HAP-1 (cell line): ENCODE measurements around the gene PDCD1LG2.
A peak's percentile ranks its signal among the peaks of the same experiment; 100 is the strongest.

Experiments
- DNase-seq, 2 experiments: peaks; one replicate each; pipeline ENCODE4 v3.0.0-alpha.2; 2016 to 2020; ENCODE audit warnings: low spot score in 2 of 2
- H3K27me3 ChIP-seq: fragments of 250-450 bp; sonication (Bioruptor Pico); 2 replicates; pipeline ENCODE4 v1.5.1; 2020; ENCODE audit warnings: low read depth, mild to moderate bottlenecking, moderate library complexity
- H3K36me3 ChIP-seq: fragments of 250-450 bp; sonication (Bioruptor Pico); replicated peaks from 2 replicates; pipeline ENCODE4 v1.5.1; 2020; ENCODE audit warnings: mild to moderate bottlenecking
- H3K4me1 ChIP-seq: fragments of 250-450 bp; sonication (Bioruptor Pico); 2 replicates; pipeline ENCODE4 v1.5.1; 2020; ENCODE audit warnings: mild to moderate bottlenecking
- H3K4me3 ChIP-seq: fragments of 250-450 bp; sonication (Bioruptor Pico); 2 replicates; pipeline ENCODE4 v1.5.1; 2020; ENCODE audit warnings: mild to moderate bottlenecking, moderate library complexity
- H3K9me3 ChIP-seq: fragments of 250-450 bp; sonication (Bioruptor Pico); 2 replicates; pipeline ENCODE4 v1.5.1; 2020; ENCODE audit warnings: mild to moderate bottlenecking, moderate library complexity
- in situ Hi-C: fragments of 300-500 bp; cut with MboI; formaldehyde crosslinking; loops from 3 replicates; pipeline ENCODE4 v1.14.3; 2020; ENCODE audit warnings: low sequenced_read_pairs, inconsistent platforms, mixed read lengths

The PDCD1LG2 gene

GRCh38 chr9:5531101-5531882 is 21.0 kb downstream of the PDCD1LG2 start:
- no peaks in the 10 kb centered on the region for H3K9me3 ChIP-seq
- in situ Hi-C loops: no loop called here
- H3K4me1 ChIP-seq: peaks cover 45% of the 10 kb centered on the region
- no peaks in the 10 kb centered on the region for H3K36me3 ChIP-seq
- no peak overlapping the region for H3K4me3 ChIP-seq
- H3K27me3 ChIP-seq: no peaks in the 10 kb centered on the region
- peak in 1 of 2 experiments; percentile 59 for DNase-seq

- no peak overlapping the region for H3K4me3 ChIP-seq
- no peaks in the 10 kb centered on the region for H3K36me3 ChIP-seq
- no peaks in the 10 kb centered on the region for H3K27me3 ChIP-seq
- H3K9me3 ChIP-seq: no peaks in the 10 kb centered on the region
- DNase-seq: no peak
- in situ Hi-C loops: no loop called here
- H3K4me1 ChIP-seq: peaks cover 45% of the 10 kb centered on the region
Observed at GRCh38 chr9:5532306-5532705, 22.0 kb downstream of the PDCD1LG2 start.

- Histone ChIP-seq H3K4me1 (peaks cover 45% of the 10 kb centered on the region), H3K36me3 (no peaks in the 10 kb centered on the region), H3K4me3 (no peak overlapping the region), H3K9me3 (no peaks in the 10 kb centered on the region), H3K27me3 (no peaks in the 10 kb centered on the region)
- in situ Hi-C loops: no loop called here
- DNase-seq: no peak
Observed at GRCh38 chr9:5532790-5533189, 22.5 kb downstream of the PDCD1LG2 start.

GRCh38 chr9:5536684-5537083 is 26.4 kb downstream of the PDCD1LG2 start:
- Histone ChIP-seq H3K4me1 (peaks cover 26% of the 10 kb centered on the region), H3K36me3 (no peaks in the 10 kb centered on the region), H3K9me3 (no peaks in the 10 kb centered on the region), H3K4me3 (no peak overlapping the region), H3K27me3 (no peaks in the 10 kb centered on the region)
- DNase-seq: no peak
- in situ Hi-C loops: no loop called here

- H3K4me1 ChIP-seq: peaks cover 16% of the 10 kb centered on the region
Observed at GRCh38 chr9:5543875-5544702, 33.8 kb downstream of the PDCD1LG2 start.

GRCh38 chr9:5549658-5550650 is 39.6 kb downstream of the PDCD1LG2 start:
- no peak for DNase-seq
- in situ Hi-C loops: no loop called here
- no peaks in the 10 kb centered on the region; the same call in 1 of the 2 replicates for H3K4me1 ChIP-seq
- H3K9me3 ChIP-seq: no peaks in the 10 kb centered on the region
- no peak overlapping the region for H3K4me3 ChIP-seq
- no peaks in the 10 kb centered on the region for H3K36me3 ChIP-seq
- no peaks in the 10 kb centered on the region; the same call in 1 of the 2 replicates for H3K27me3 ChIP-seq

More at GRCh38 chr9:5543875-5544702, 33.8 kb downstream of the PDCD1LG2 start:
- Histone ChIP-seq H3K4me3 (no peak overlapping the region), H3K9me3 (no peaks in the 10 kb centered on the region), H3K36me3 (no peaks in the 10 kb centered on the region), H3K27me3 (no peaks in the 10 kb centered on the region)
- in situ Hi-C loops: no loop called here
- peak; percentile 12 to 23 for DNase-seq

- in situ Hi-C loops: no loop called here
- H3K4me1 ChIP-seq: no peaks in the 10 kb centered on the region; the same call in 1 of the 2 replicates
- no peak overlapping the region for H3K4me3 ChIP-seq
- no peaks in the 10 kb centered on the region for H3K9me3 ChIP-seq
- H3K36me3 ChIP-seq: no peaks in the 10 kb centered on the region
- no peaks in the 10 kb centered on the region; the same call in 1 of the 2 replicates for H3K27me3 ChIP-seq
- DNase-seq: no peak
Observed at GRCh38 chr9:5551368-5552150, 41.2 kb downstream of the PDCD1LG2 start.

GRCh38 chr9:5552301-5552700 is 42.0 kb downstream of the PDCD1LG2 start:
- Histone ChIP-seq H3K4me1 (peaks cover 4% of the 10 kb centered on the region; the same call in 1 of the 2 replicates), H3K27me3 (no peaks in the 10 kb centered on the region; the same call in 1 of the 2 replicates), H3K9me3 (no peaks in the 10 kb centered on the region), H3K4me3 (no peak overlapping the region), H3K36me3 (no peaks in the 10 kb centered on the region)
- DNase-seq: no peak
- in situ Hi-C loops: no loop called here

- DNase-seq: no peak
- H3K27me3 ChIP-seq: no peaks in the 10 kb centered on the region; the same call in 1 of the 2 replicates
- no peak overlapping the region for H3K4me3 ChIP-seq
- no peaks in the 10 kb centered on the region for H3K36me3 ChIP-seq
- H3K4me1 ChIP-seq: peaks cover 4% of the 10 kb centered on the region; the same call in 1 of the 2 replicates
- no peaks in the 10 kb centered on the region for H3K9me3 ChIP-seq
- in situ Hi-C loops: no loop called here
Observed at GRCh38 chr9:5553211-5553610, 42.9 kb downstream of the PDCD1LG2 start.

GRCh38 chr9:5554254-5554653 is 43.9 kb downstream of the PDCD1LG2 start:
- Histone ChIP-seq H3K9me3 (no peaks in the 10 kb centered on the region), H3K27me3 (no peaks in the 10 kb centered on the region; the same call in 1 of the 2 replicates), H3K4me3 (no peak overlapping the region), H3K4me1 (peaks cover 4% of the 10 kb centered on the region; the same call in 1 of the 2 replicates), H3K36me3 (no peaks in the 10 kb centered on the region)
- no peak for DNase-seq
- in situ Hi-C loops: no loop called here

- Histone ChIP-seq H3K9me3 (no peaks in the 10 kb centered on the region), H3K4me3 (no peak overlapping the region), H3K27me3 (no peaks in the 10 kb centered on the region; the same call in 1 of the 2 replicates), H3K36me3 (no peaks in the 10 kb centered on the region), H3K4me1 (peaks cover 4% of the 10 kb centered on the region; the same call in 1 of the 2 replicates)
- in situ Hi-C loops: no loop called here
- DNase-seq: no peak
Observed at GRCh38 chr9:5556101-5556705, 45.9 kb downstream of the PDCD1LG2 start.
